Left forelimb (tissue), 1 donor: ENCODE results near the gene GTPBP4.
"Not testable (repeated sequence)": the region's sequence is repeated elsewhere in the genome, so short reads cannot be mapped to it uniquely, and the experiment has no call there.

Experiments used
- DNase-seq: peaks from one replicate; pipeline ENCODE4 v3.0.0-alpha.2; 2018; ENCODE audit warnings: low spot score

Gene GTPBP4

DNA sequence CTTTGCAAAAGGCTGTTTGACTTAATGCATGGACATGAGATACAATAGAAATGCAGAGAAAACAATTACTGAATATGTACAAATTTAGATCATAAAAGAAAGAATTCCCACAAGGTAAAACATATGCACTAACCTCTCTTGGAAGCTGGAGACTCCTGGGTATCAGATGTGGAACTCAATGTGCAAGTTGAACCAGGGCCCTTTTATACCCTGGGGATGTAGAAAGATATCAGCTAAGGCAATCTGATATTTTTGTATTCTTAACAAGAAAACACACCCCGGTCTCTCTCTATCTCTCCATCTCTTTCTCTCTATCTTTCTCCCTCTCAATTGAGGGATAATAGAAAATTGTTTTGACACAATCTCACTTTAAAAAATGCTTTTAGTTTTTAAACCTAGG, 37.4 kb downstream of the GTPBP4 start, which contains the start of gene IDI2:
Gene IDI2 (minus strand): TSS at position 177 of the 400 bp plus-strand sequence. CDS start 1,136 bp downstream, outside the sequence.
- DNase-seq, result no peak

- no peak for DNase-seq
These were observed 38.3 kb downstream of the GTPBP4 start for GRCh38 chr10:1026578-1026977.

GRCh38 chr10:1029838-1030237, 41.6 kb downstream of the GTPBP4 start:
- no peak for DNase-seq

- no peak for DNase-seq
These were observed 45.4 kb downstream of the GTPBP4 start for GRCh38 chr10:1033601-1034000.

- no peak for DNase-seq
These were observed 46.5 kb downstream of the GTPBP4 start for GRCh38 chr10:1034758-1035157.

GRCh38 chr10:1035201-1035600, 47.0 kb downstream of the GTPBP4 start:
- no peak for DNase-seq

DNA sequence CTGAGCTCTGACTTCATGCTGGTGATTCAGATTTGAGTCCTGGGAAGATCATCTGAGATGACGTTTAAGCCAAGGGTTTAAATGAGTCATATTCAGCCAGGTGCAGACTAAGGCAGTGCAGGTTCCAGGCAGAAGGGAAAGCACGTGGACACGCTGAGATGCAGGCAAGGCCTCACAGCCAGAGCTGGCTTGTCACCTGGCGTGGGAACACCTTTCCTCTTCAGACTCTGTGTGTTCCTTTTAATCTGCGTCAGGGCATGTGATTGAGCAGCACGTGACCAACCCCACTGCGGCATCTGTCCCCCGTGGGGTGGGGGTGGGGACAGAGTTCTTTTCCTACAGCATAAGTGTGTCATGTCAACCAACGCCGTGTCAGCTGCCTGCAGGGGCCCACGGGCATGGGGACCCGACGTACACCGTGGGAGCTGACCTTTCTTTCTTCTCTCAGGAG, 48.1 kb downstream of the GTPBP4 start:
- DNase-seq, result no peak

- no peak for DNase-seq
These were observed 48.9 kb downstream of the GTPBP4 start for GRCh38 chr10:1037098-1037497.

DNA sequence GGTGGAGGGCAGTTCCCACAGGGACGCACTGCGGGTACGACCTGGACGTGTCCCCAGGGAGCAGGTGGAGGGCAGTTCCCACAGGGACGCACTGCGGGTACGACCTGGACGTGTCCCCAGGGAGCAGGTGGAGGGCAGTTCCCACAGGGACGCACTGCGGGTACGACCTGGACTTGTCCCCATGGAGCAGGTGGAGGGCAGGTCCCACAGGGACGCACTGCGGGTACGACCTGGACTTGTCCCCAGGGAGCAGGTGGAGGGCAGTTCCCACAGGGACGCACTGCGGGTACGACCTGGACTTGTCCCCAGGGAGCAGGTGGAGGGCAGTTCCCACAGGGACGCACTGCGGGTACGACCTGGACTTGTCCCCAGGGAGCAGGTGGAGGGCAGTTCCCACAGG, 50.5 kb downstream of the GTPBP4 start:
- DNase-seq, result not testable (repeated sequence)

DNA sequence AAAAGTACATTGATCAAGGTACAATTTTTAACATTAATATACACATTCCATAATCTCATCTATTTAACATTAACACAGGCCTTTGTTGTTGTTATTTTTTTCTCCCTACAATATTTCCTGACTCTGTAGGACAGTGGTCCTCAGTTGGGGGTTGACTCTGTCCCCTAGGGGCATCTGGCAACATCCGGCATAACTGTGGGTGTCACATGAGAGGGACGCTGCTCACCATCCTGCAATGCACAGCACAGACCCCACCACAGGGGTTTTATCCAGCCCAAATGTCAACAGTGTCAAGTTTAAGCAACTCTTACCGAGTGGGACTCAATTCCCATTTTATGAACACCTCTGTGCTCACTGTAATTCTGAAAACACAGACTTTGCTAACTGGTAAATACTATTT, 51.9 kb downstream of the GTPBP4 start:
- no peak for DNase-seq

GRCh38 chr10:1041514-1041913, 53.3 kb downstream of the GTPBP4 start:
- DNase-seq, result no peak

GRCh38 chr10:1043532-1043995, 55.3 kb downstream of the GTPBP4 start:
- DNase-seq, result no peak

- no peak for DNase-seq
These were observed 55.9 kb downstream of the GTPBP4 start for GRCh38 chr10:1044146-1044545.

- DNase-seq, result no peak
These were observed 56.7 kb downstream of the GTPBP4 start for GRCh38 chr10:1044964-1045363.

- no peak for DNase-seq
These were observed 57.2 kb downstream of the GTPBP4 start for GRCh38 chr10:1045415-1045814.

GRCh38 chr10:1047937-1048336, 59.7 kb downstream of the GTPBP4 start:
- no peak for DNase-seq

DNA sequence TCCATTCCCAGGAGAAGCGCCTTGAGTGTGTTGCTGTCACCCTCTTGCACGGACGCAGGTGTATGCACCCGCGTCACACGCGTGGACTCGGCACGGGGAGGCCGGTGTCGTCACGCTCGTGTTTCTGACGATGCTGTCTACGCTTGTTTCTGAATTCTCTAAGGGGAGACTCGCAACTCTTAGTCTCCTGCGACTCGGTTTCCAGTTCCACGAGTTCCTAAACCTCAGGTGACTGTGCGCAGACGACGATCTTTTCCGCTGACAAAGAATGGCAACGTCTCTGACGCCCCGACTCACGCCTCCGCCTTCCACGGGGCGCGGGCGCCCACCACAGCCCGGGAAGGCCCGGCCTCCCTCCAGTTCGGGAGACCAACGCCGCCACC, 60.1 kb downstream of the GTPBP4 start:
- no peak for DNase-seq

- DNase-seq, result peak; percentile 99
These were observed 60.6 kb downstream of the GTPBP4 start, which contains the start of gene IDI1 for GRCh38 chr10:1048732-1049424. IDI1 (minus strand) TSS chr10:1049119; CDS start chr10:1049003, 116 bp downstream.

DNA sequence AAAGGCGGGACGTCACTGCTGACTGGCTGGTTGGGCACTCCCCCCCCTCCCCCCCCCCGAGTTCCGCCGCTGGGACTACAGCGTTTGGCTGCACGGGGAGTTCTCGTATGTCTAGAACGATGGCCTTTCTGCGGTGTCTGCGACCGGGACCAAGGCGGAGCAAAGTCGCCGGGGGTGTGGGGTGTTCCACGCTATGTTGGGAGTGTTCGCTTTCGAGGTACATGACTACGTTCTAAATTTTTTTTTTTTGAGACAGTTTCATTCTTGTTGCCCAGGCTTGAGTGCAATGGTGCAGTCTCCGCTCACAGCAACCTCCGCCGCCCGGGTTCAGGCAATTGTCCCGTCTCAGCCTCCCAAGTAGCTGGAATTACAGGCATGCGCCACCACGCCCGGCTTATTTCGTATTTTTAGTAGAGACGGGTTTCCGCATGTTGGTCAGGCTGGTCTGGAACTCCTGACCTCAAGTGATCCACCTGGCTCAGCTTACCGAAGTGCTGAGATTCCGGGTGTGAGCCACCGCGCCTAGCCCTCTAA, 61.3 kb downstream of the GTPBP4 start:
- DNase-seq, result no peak

DNA sequence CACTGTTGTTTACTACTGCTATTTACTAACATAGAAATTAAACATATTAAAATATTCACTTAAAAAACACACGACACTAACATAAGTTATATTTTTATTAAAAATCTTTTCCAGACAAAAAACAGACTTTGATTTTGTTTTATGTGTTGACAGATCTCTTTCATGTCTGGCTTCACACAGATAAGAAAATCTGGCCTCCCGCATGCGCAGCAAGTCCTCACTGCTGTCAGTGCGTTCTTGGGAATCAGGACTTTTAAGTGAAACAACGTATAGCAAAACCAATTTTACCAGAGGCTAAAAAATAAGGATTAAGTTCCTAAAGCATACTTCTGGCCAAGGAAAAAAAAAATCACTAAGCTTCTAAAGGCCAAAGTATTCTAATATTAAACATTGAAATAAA, 61.9 kb downstream of the GTPBP4 start:
- no peak for DNase-seq

DNA sequence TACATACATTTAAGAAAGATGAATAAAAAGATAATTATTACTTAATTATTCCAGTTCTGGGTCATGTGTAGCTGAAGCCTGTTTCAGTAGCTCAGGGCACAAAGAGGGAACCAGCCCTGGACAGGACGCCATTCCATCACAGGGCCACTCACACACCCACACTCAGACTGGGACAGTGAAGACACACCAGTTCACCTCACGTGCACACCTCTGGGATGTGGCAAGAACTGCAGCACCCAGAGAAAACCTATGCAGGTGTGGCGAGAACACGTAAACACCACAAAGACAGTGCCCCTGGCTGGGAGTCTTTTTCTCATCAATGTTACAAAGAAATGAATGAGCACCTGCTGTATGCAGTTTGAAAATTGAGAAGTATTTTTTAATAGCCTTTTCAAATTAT, 62.3 kb downstream of the GTPBP4 start:
- DNase-seq, result no peak

DNA sequence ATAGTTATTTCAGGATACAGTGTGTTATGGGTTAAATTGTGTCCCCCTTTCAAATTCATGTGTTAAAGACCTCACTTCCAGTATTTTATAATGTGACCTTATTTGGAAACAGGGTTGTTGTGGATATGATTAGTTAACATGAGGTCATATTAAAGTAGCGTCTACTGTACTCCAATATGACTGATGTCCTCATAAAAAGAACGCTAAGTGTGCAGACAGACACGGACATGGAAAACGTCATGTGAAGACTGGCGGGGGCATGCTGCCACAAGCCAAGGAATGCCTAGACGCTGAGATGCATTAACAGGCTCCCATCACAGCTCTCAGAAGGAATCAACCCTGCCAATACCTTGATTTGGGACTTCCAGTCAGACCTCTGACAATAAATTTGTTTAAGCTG, 66.5 kb downstream of the GTPBP4 start:
- no peak for DNase-seq

- peak; percentile 93 for DNase-seq
These were observed 68.3 kb downstream of the GTPBP4 start, which contains the start of gene WDR37 for GRCh38 chr10:1056326-1057105. WDR37 (plus strand) TSS chr10:1056385; CDS start chr10:1072156, 15,771 bp downstream.
